Fibroblast of the aortic adventitia (primary cell): ENCODE data around the gene MPZ. TPM values are rescaled to one million over a fixed set of nuclear protein-coding genes. Genes with fewer than 3 reads are reported as not detected.

Experiments
- DNase-seq: peaks from one replicate; pipeline ENCODE4 v3.0.0-alpha.2; 2010; ENCODE audit warnings: low read depth
- H3K4me3 ChIP-seq: 2 replicates; pipeline ENCODE4 v1.5.1; 2011; ENCODE audit warnings: low read depth, mild to moderate bottlenecking, control low read depth, low read length, moderate library complexity
- CTCF ChIP-seq: IDR thresholded peaks from 2 replicates; pipeline ENCODE4 v1.5.1; 2011; ENCODE audit warnings: mild to moderate bottlenecking, low read length, control low read depth, inconsistent platforms; ENCODE audit not compliant: insufficient read depth
- total RNA-seq: library from RNA; depleted of rRNA; stranded (reverse); fragments of >200 nt; gene quantifications from 2 replicates; pipeline ENCODE4 v1.2.3, GENCODE V29; 2012; ENCODE audit warnings: low replicate concordance

The MPZ gene
- 0.09 and 1.2 TPM in 2 replicates for total RNA-seq

DNA sequence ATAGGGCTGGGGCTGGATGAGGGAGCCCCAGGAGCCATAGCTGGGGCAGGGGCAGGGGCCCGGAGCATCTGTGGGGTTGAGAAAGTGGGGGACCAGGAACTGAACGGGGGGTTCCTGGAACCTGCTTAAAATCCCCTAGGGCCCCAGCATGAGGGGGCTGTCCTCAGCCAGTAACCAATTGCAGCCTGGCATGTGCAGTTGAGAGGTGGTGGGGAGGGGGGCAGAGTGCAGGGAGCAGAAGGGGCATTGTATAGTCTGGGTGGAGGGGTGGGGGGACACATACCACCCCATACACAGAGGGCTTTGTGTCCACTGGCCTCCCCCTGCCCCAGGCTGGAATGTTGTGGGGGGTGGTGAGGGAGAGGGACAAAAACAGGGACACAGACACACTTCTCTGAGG lies at the start of gene MPZ:
TSS of gene MPZ (minus strand) at position 101 of the 400 bp plus-strand sequence. CDS start at position 38, 63 bp downstream.
- H3K4me3 ChIP-seq: no peak within 1 kb of the TSS
- no peak for DNase-seq
- no peak for TF ChIP-seq CTCF

GRCh38 chr1:161359291-161359690 lies 49.5 kb upstream of the MPZ start:
- no peak for TF ChIP-seq CTCF
- no peak overlapping the region for H3K4me3 ChIP-seq
- DNase-seq: no peak

DNA sequence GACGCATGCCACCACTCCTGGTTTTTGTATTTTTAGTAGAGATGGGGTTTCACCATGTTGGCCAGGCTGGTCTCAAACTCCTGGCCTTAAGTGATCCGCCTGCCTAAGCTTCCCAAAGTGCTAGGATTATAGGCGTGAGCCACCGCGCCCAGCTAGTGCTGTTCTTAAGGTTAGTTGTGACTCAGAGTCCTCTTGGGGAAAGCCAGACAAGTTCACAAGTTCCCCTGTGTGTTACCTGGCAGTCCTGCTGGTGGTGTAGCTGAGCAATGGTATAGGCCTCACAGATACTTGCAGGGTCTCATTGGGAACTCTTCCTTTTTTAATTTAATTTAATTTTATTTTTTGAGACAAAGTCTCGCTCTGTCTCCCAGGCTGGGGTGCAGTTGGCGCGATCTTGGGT lies 47.3 kb upstream of the MPZ start:
- no peak for TF ChIP-seq CTCF
- DNase-seq: no peak
- no peak overlapping the region for H3K4me3 ChIP-seq

- TF ChIP-seq CTCF: no peak
- H3K4me3 ChIP-seq: no peak overlapping the region
- DNase-seq: no peak
These were observed 41.7 kb upstream of the MPZ start for GRCh38 chr1:161351482-161351881.

DNA sequence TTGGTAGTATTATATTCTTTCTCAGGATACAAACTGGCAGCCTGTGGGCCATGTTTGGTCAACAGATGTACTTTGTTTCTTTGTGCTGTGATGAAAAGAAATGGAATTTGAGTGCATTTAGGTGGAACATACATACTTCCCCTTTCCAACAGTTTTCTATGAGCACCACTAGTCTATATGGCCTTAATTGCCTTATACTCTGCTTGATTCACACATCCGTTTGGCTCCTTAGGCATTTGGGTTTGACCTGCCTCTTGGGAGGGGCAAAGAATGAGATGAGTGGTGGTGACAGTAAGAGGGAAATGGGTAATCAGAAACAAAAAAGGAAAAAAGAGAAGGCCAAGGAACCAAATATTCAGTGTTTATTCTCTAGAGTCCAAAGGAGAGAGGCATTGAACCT lies 40.9 kb upstream of the MPZ start:
- DNase-seq: no peak
- TF ChIP-seq CTCF: no peak
- H3K4me3 ChIP-seq: no peak overlapping the region

DNA sequence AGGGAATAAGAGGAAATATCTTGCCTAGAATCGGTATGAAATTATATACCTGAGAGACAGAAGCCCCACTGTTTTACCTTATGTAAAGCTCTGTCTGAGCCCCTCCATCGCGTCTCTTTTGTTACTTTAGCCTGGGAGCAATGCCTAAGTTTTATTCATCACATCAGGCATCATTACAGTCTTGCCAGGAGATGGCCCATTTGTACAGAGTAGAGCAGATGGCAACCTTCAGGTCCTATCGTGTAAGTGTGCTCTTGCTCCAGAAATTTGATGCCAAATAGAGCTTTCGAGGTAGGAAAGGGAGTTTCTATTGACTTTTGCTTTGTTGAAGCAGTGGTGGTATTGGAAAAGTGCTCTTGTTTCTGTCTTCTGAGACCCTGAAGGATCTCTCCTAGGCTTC lies 33.1 kb upstream of the MPZ start:
- DNase-seq: no peak
- no peak for TF ChIP-seq CTCF

DNA sequence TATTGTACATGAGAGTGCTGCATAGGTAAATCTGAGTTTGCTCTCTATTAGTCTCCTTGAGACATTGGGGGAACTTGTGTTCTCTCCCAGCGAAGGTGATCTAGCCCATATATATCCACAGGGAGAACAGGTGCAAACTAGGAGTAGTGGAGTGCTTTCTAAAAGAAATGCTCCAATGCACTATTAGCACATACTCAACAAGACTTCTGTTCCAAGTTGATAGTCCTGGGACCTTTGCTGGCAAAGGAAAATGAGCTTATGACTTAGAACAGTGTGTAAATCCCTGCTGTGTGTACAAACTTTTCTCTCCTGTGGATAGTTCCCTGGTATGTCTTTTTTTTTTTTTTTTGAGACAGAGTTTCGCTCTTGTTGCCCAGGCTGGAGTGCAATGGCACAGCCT lies 32.4 kb upstream of the MPZ start:
- DNase-seq: no peak

More for the DNA sequence above, 33.1 kb upstream of the MPZ start:
- H3K4me3 ChIP-seq: no peak overlapping the region

More for the DNA sequence above, 32.4 kb upstream of the MPZ start:
- TF ChIP-seq CTCF: no peak
- no peak overlapping the region for H3K4me3 ChIP-seq
